ENCODE data around the gene CACNG4. TPM values are rescaled to one million over a fixed set of nuclear protein-coding genes. Genes with fewer than 3 reads are reported as not detected.

The CACNG4 gene
- total RNA-seq, 1 donor from 2014 or later: 9.5 TPM

DNA sequence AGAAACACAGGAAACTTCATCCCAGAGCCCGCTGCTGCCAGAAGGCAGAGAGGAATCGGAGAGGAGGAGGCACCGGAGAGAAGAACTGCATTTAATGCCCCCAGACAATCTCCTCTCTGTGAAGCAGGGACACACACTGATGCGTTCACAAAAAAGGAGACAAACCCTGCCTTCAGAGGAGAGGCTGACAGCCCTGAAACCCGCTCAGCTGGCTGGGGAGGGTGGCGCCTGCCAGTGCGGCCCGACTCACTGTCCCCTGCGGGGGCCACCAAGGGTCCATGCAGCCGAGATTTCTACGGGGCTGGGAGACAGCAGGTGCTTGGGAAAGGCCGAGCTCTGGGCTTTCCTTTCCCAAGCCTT lies 57.9 kb downstream of the CACNG4 start:
- H3K4me3 Mint-ChIP-seq: no peak overlapping the region
- DNase-seq (ENCODE audit: low spot score in 2 of 2, unreplicated experiment in 2 of 2): no peak
- H3K9me3 Mint-ChIP-seq: no peaks in the 10 kb centered on the region
- peaks cover 8% of the 10 kb centered on the region for H3K4me1 Mint-ChIP-seq
- no peak for TF ChIP-seq CTCF (IDR thresholded peaks at IDR 0.05; ENCODE audit: unreplicated experiment)
- H3K27ac Mint-ChIP-seq: no peak overlapping the region
- H3K36me3 Mint-ChIP-seq: no peaks in the 10 kb centered on the region
- H3K27me3 Mint-ChIP-seq (ENCODE audit: low read depth): no peaks in the 10 kb centered on the region

GRCh38 chr17:67024736-67025135 lies 60.2 kb downstream of the CACNG4 start:
- no peaks in the 10 kb centered on the region for H3K9me3 Mint-ChIP-seq
- H3K4me3 Mint-ChIP-seq: no peak overlapping the region
- H3K36me3 Mint-ChIP-seq: no peaks in the 10 kb centered on the region
- H3K27ac Mint-ChIP-seq: no peak overlapping the region
- no peak for TF ChIP-seq CTCF (IDR thresholded peaks at IDR 0.05; ENCODE audit: unreplicated experiment)
- no peaks in the 10 kb centered on the region for H3K4me1 Mint-ChIP-seq
- DNase-seq (ENCODE audit: low spot score in 2 of 2, unreplicated experiment in 2 of 2): no peak
- H3K27me3 Mint-ChIP-seq (ENCODE audit: low read depth): no peaks in the 10 kb centered on the region

DNA sequence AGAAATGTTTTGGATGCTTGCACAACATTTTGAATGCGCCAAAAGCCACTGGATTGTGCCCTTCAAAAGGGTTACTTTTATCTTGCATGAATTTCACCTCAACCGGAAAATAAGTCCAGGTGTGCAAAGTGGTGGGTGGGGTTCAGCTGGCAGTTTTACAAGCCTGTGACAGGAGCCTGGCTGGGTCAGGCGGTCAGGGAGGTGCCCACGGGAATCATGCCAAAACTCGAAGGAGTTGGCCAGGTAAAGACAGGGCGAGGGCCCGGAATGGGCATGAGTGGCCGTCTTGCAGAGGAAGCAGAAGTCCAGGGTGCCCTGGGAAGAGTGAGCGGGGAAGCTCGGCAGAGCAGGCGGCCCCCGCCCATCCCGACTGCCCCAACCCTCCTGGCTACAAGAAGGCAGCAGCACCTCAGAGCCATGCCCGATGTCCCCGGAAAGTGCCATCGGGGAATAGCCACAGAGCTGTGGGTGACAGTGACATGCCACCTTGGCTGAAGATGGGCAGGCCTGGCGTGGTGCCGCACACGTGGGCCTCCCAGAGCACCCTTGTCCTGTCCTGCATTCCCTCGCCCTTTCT lies 60.8 kb downstream of the CACNG4 start:
- H3K36me3 Mint-ChIP-seq: no peaks in the 10 kb centered on the region
- no peak for DNase-seq (ENCODE audit: low spot score in 2 of 2, unreplicated experiment in 2 of 2)
- no peaks in the 10 kb centered on the region for H3K9me3 Mint-ChIP-seq
- H3K4me1 Mint-ChIP-seq: no peaks in the 10 kb centered on the region
- H3K27ac Mint-ChIP-seq: no peak overlapping the region
- H3K27me3 Mint-ChIP-seq (ENCODE audit: low read depth): no peaks in the 10 kb centered on the region
- no peak for TF ChIP-seq CTCF (IDR thresholded peaks at IDR 0.05; ENCODE audit: unreplicated experiment)
- H3K4me3 Mint-ChIP-seq: no peak overlapping the region

- Mint-ChIP-seq H3K4me3 (no peak overlapping the region), H3K27me3 (ENCODE audit: low read depth) (no peaks in the 10 kb centered on the region), H3K36me3 (no peaks in the 10 kb centered on the region), H3K9me3 (no peaks in the 10 kb centered on the region), H3K4me1 (no peaks in the 10 kb centered on the region), H3K27ac (no peak overlapping the region)
- TF ChIP-seq CTCF (IDR thresholded peaks at IDR 0.05; ENCODE audit: unreplicated experiment): no peak
- no peak for DNase-seq (ENCODE audit: low spot score in 2 of 2, unreplicated experiment in 2 of 2)
Measured at GRCh38 chr17:67026341-67026740, 61.8 kb downstream of the CACNG4 start.

DNA sequence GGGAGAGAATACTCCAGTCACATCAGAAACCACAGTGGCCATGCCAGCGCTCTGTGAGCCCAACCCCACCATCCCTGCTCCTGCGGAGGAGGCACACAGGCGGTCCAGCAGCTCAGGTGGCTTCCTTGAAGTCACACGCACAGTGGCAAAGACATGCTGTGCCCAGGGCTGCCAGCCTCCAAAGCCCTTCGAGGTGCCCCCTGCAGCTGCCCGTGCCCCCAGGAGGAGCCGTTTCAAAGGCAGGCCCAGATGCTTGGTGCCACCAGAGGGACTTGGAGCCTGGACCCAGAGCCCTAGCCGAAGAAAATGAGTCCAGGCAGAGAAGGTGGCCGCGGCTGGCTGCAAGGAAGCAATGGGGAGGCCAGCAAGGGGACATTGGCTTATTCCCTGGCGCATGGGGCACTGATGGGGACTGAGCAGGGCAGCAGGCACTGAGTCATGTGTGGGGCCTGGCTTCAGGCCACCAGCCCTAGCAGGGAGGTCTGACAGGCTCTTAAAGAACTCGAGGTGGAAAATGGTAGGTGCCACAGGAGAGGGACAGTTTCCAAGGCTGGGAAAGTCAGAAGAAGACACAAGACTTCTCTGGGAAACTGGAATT lies 62.6 kb downstream of the CACNG4 start:
- Mint-ChIP-seq H3K36me3 (no peaks in the 10 kb centered on the region), H3K4me1 (peaks cover 2% of the 10 kb centered on the region), H3K27ac (no peak overlapping the region), H3K4me3 (no peak overlapping the region), H3K9me3 (no peaks in the 10 kb centered on the region), H3K27me3 (ENCODE audit: low read depth) (no peaks in the 10 kb centered on the region)
- TF ChIP-seq CTCF (IDR thresholded peaks at IDR 0.05; ENCODE audit: unreplicated experiment): no peak
- no peak for DNase-seq (ENCODE audit: low spot score in 2 of 2, unreplicated experiment in 2 of 2)
